H1 (cell line): ENCODE data around the gene GNG12. TPM values are rescaled to one million over a fixed set of nuclear protein-coding genes. Genes with fewer than 3 reads are reported as not detected.

Experiments
- ATF2 ChIP-seq: IDR thresholded peaks from 2 replicates; pipeline ENCODE4 v1.6.1; 2012; ENCODE audit warnings: low read length, inconsistent platforms
- CHD7 ChIP-seq: fragments of 300-600 bp; sonication (generic); IDR thresholded peaks from 2 replicates; pipeline ENCODE4 v1.7.1; 2012; ENCODE audit warnings: low read length, moderate library complexity, mild to moderate bottlenecking, inconsistent platforms; ENCODE audit not compliant: insufficient replicate concordance
- CREB1 ChIP-seq: IDR thresholded peaks from 2 replicates; pipeline ENCODE4 v1.6.1; 2012; ENCODE audit warnings: inconsistent platforms
- ZNF274 ChIP-seq: IDR thresholded peaks from 2 replicates; pipeline ENCODE4 v1.7.0; 2012; ENCODE audit warnings: low read length, borderline replicate concordance; ENCODE audit errors: extremely low read depth
- polyA plus RNA-seq, 7 experiments: library from polyadenylated mRNA; depleted of rRNA in 3 of 7; stranded (reverse) in 5 of 7; unstranded in 2 of 7; fragments of >200 nt in 5 of 7; fragments of 200-250 nt in 2 of 7; gene quantifications; 1 replicate in 5 of 7; 2 replicates in 1 of 7; 4 replicates in 1 of 7; pipeline versions ENCODE4 v1.2.1 to v1.2.3, GENCODE V29; 2011 to 2013; ENCODE audit warnings: missing spikeins in 2 of 7, mixed read lengths in 2 of 7
- total RNA-seq: library from RNA; stranded (reverse); fragmentation: NEBNext Ultra II Directional; extraction: Animal tissue kit (Norgen Biotek cat#: 25700); gene quantifications from 2 replicates; pipeline ENCODE4 v1.2.1, GENCODE V29; 2021

GNG12 gene
- total and polyA plus RNA-seq, 2 of the 8 experiments (the other 6 are each of a cell fraction or from before 2014, with no cell fraction given) = 11.4 to 35.8 TPM

GRCh38 chr1:67735206-67735605, 98.1 kb downstream of the GNG12 start (continued):
- TF ChIP-seq CHD7 = no peak
- TF ChIP-seq CREB1 = no peak
- no peak for TF ChIP-seq ATF2
- no peak for TF ChIP-seq ZNF274
